ENCODE results near the gene SAE1.

GRCh38 chr19:47239610-47240296, 109.1 kb downstream of the SAE1 start:
- TF ChIP-seq CTCF (IDR thresholded peaks at IDR 0.05) (no peak), POLR2AphosphoS5 (IDR thresholded peaks at IDR 0.05; ENCODE audit: low read depth, low read length) (no peak)

Data from Panc1 (cell line).